Measurements from ENCODE around the gene COL15A1. TPM values are rescaled to one million over a fixed set of nuclear protein-coding genes. Genes with fewer than 3 reads are reported as not detected.

COL15A1 gene
- total and polyA plus RNA-seq, 2 of the 8 experiments (the other 6 are each of a cell fraction or from before 2014, with no cell fraction given), result 0.12 to 0.15 TPM

DNA sequence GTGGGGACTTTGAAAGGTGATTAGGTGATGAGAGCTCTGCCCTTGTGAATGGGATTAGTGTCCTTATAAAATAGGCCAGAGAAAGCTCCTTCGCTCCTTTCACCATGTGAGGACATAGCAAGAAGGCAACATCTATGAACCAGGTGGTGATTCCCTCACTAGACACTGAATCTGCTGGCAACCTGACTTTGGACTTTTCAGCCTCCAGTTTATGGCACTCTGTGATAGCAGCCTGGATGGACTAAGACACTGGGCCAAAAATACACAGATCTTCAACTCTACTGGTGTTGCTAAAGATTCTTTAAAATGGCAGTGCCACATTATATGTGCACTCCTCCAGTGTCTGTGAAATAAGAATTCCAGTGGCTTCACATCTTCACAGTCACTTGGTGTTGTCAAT lies 41.2 kb upstream of the COL15A1 start:
- no peak overlapping the region for H4K5ac ChIP-seq (ENCODE audit: insufficient read length, low read depth, low read length)
- H2BK20ac ChIP-seq (ENCODE audit: low read length), result no peak overlapping the region
- POLR2A ChIA-PET (ENCODE audit: partially characterized antibody), result no interaction called here
- H2BK15ac ChIP-seq (ENCODE audit: low read length), result no peak overlapping the region
- no peak overlapping the region for H3K4me2 ChIP-seq (ENCODE audit: insufficient read depth in 1 of 2, low read depth in 2 of 2, low read length in 2 of 2)
- H3K23ac ChIP-seq (ENCODE audit: insufficient read length), result no peak overlapping the region
- H3K4ac ChIP-seq (replicated peaks; ENCODE audit: insufficient read length, low read depth, low read length), result no peak overlapping the region
- no peaks in the 10 kb centered on the region for H3K79me1 ChIP-seq (ENCODE audit: low read depth, low read length)
- CTCF ChIA-PET (ENCODE audit: partially characterized antibody), result no interaction called here
- no peaks in the 10 kb centered on the region for H3K9me3 ChIP-seq (ENCODE audit: insufficient read depth in 2 of 2, low read depth in 1 of 2, low read length in 1 of 2)
- no peak overlapping the region for H2BK120ac ChIP-seq (replicated peaks; ENCODE audit: low read depth, low read length)
- H2BK5ac ChIP-seq (ENCODE audit: low read depth, low read length), result no peak overlapping the region
- no peaks in the 10 kb centered on the region for H3K4me1 ChIP-seq (replicated peaks in 1 of 4; ENCODE audit: control insufficient read depth in 3 of 4, insufficient read depth in 4 of 4, low read length in 3 of 4)
- H2AFZ ChIP-seq (ENCODE audit: low read length), result no peak overlapping the region
- no peaks in the 10 kb centered on the region for H3K27me3 ChIP-seq (replicated peaks in 1 of 4; ENCODE audit: control insufficient read depth in 3 of 4, extremely low read depth in 1 of 4, insufficient read depth in 3 of 4, low read length in 3 of 4)
- 0 out of 2 replicates have a peak, but pooled peaks cover 1% of the 10 kb centered on the region for H3K23me2 ChIP-seq (ENCODE audit: low read depth, low read length)
- no peak for FAIRE-seq
- no peaks in the 10 kb centered on the region for H4K20me1 ChIP-seq (replicated peaks in 1 of 2; ENCODE audit: control insufficient read depth in 1 of 2, insufficient read depth in 2 of 2, low read length in 2 of 2)
- no peak for DNase-seq (ENCODE audit: low read depth in 1 of 2, low spot score in 2 of 2)
- no peaks in the 10 kb centered on the region for H3K79me2 ChIP-seq (ENCODE audit: control insufficient read depth in 1 of 2, insufficient read depth in 2 of 2, low read length in 2 of 2)
- 80% methylated on average over 1 of the region's 1 CpG; no CpG with 5 or more reads in 1 of the 2 experiments for WGBS, 2 experiments (ENCODE audit: extremely low coverage in 1 of 2, insufficient coverage in 1 of 2, insufficient read length in 1 of 2, insufficient replicate concordance in 2 of 2, low coverage in 1 of 2, low lambda C conversion rate in 2 of 2, missing lambda C conversion rate in 1 of 2)
- H3K4me3 ChIP-seq (ENCODE audit: extremely low read depth in 1 of 4, insufficient read depth in 2 of 4, low read depth in 3 of 4, low read length in 4 of 4), result no peak overlapping the region
- H3K56ac ChIP-seq (replicated peaks; ENCODE audit: insufficient read length, low read depth, low read length), result no peak overlapping the region
- no peak overlapping the region for H3K27ac ChIP-seq (ENCODE audit: low read depth, low read length)
- H3K14ac ChIP-seq (ENCODE audit: insufficient read length), result no peak overlapping the region
- no peak overlapping the region for H4K91ac ChIP-seq (replicated peaks; ENCODE audit: insufficient read length, low read length)
- no peak overlapping the region for H2BK12ac ChIP-seq (ENCODE audit: low read depth, low read length)
- TF ChIP-seq SIX5 (IDR thresholded peaks at IDR 0.05; ENCODE audit: low read depth, low read length) (no peak), GTF2F1 (IDR thresholded peaks at IDR 0.05; ENCODE audit: borderline replicate concordance, low read depth, low read length) (no peak), CEBPB (IDR thresholded peaks at IDR 0.05; ENCODE audit: low read depth, low read length) (no peak)
- no peak overlapping the region for H3K18ac ChIP-seq (ENCODE audit: extremely low read depth, low read length)
- no peak overlapping the region for H4K8ac ChIP-seq (ENCODE audit: extremely low read depth, insufficient read depth, low read length)
- H2AK5ac ChIP-seq (ENCODE audit: low read depth, low read length), result no peak overlapping the region
- no peaks in the 10 kb centered on the region for H3K36me3 ChIP-seq (ENCODE audit: control insufficient read depth in 2 of 4, insufficient read depth in 4 of 4, low read length in 3 of 4)
- no peak overlapping the region for H3K9ac ChIP-seq (replicated peaks in 1 of 4; ENCODE audit: extremely low read depth in 1 of 4, low read depth in 3 of 4, low read length in 3 of 4)

All from H1 (cell line).